ENCODE measurements around the gene SEMA6A.

- no peak for TF ChIP-seq EP300 (IDR thresholded peaks at IDR 0.05; ENCODE audit: low read depth)
- TF ChIP-seq CTCF (IDR thresholded peaks at IDR 0.05): no peak
- TF ChIP-seq POLR2A (IDR thresholded peaks at IDR 0.05): no peak
- no peak for TF ChIP-seq POLR2AphosphoS5 (IDR thresholded peaks at IDR 0.05)
These were observed 117.6 kb downstream of the SEMA6A start for GRCh38 chr5:116457062-116457461.

Data from transverse colon (tissue), 4 donors.